GM18502 (cell line): ENCODE measurements around the gene ATXN1.
A peak's percentile ranks its signal among the peaks of the same experiment; 100 is the strongest.
"Not testable (repeated sequence)": the region's sequence is repeated elsewhere in the genome, so short reads cannot be mapped to it uniquely, and the experiment has no call there.

Source experiments
- ATAC-seq: cut with Tn5 transposase; IDR thresholded peaks from one replicate; pipeline ENCODE4 v1.9.1; 2021; ENCODE audit warnings: mild to moderate bottlenecking; ENCODE audit not compliant: unreplicated experiment, poor library complexity

The ATXN1 gene

DNA sequence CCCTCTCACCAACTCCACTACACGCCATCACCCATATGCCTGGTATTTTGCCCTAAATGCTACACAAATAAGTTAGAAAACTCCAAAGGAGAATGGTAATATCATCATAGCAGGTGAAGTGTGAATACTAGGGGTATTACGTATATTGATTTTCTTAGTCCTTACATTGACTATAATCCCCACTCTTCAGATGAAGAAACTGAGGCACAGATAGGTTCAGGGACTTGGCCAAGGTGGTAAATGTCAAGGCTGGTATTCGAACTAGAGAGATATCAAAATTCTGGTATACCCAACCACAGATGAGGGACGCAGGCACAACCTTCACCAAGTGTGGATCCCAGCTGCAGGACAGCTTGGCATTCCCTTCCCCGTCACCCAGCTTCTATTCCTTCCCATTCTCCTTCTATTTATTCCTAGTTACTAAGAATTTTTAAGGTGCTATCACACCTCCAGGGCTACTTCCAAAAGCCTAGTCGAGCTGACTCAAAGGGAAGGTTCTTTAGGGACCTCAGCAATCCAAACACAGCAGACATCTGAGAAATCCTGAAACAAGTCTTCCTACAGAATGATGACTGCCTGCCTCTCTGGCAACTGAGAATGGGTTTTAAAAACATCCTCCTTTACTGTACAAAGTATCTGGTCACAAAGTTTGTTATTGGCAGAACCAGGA is 32.6 kb downstream of the ATXN1 start:
- ATAC-seq = no peak

DNA sequence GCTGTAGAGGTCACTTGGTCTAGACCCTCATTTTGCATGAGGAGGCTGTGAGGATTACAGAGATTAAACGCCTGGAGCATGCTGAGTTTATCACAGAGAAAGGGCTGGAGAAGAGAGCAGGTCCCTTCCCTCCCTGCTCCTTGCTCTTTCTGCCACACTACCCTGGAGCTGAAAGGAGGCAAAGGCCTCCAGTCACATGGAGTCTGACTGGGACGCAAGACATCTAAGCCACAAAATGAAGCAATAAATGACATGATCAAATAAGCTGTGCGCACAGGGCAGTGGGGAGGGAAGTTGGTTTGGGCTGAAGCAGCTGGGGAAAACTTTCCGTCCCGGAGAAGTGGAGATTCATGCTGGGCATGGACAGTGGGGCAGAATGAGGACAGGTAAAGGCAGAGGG is 33.3 kb downstream of the ATXN1 start:
- no peak for ATAC-seq

DNA sequence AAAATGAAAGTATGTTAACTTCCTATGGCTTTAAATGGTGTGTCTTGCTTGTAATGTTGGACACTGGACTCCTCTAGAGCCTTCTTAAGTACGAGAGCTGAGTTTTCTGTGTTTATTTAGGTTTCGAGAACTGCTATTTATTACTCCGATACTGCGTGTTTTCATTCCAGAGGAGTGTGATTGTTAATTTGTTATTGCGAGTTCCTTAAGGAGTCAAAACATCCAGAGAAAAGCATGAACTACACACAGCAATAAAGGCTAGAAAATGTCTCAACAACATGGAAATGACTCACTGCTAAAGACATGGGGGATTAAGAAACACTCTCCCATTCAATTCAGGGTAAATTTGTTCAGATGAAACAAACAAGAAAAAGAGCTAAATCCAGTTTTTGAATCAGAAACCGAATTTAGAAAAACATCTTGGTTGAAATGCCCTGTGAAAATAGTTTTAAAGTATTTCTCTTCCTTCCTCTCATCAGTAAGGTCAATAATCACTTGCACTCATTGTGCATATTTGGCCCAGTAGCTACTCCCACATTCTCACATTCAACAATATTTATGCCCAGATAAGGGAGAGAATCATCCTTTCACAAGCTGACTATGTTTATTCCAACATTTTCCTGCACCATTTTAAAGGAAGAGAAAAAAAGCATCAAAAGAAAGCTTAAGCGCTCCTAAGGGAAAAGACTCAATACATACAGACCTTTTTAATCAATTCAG is 36.0 kb downstream of the ATXN1 start:
- ATAC-seq = no peak

DNA sequence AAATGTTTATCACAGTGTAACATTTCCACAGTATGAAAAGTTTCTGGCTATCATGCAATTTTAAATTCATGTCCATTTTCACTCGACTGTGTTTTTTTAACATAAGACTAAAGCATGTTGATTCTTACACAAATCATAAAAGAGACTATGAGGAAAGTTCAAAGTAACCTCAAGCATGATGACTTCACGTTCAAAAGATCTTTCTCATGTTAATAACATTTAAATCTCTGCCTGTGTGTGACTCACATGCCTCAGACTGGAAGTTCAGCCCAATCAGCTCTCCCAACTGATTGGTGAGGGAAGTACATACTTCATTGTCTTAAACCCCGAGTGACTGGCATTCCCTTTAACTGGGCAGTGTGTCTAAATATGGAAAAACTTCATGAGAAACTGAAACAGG is 37.4 kb downstream of the ATXN1 start:
- no peak for ATAC-seq

DNA sequence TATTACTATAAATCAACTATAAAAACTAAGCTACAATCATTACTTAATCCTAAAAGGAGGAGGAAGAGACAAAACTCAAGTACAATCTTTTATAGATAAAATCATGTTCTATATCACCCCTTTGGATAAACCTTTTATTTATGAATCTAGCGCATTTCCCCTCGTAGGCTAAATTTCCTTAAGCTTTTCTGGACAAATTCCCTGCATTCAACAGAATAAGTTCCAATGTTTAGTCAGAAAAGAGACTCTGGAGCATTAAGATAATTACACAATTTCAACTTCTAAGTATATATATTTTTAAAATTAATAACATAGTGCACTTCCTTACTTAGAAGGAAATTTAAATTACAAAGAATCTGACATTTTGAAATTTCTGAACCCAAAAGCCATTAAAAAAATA is 37.9 kb downstream of the ATXN1 start:
- no peak for ATAC-seq

DNA sequence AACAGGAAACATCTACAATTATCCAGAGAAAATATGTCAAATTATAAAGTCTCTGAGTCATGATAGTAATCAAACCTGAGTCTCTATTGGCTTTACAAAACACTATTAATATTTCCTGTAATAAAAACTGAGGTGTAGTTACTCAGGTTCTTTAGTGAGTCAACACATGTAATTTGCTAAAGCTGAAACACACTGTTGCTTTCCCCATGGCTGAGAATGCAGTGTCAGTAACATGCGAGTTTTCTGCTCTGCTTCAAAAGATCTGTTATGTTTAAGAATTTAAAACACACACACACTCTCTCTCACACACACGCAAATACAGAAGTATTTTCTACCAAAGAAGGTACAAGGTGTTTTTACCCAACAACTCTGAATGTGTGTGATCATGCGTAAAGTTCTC is 38.6 kb downstream of the ATXN1 start:
- no peak for ATAC-seq

DNA sequence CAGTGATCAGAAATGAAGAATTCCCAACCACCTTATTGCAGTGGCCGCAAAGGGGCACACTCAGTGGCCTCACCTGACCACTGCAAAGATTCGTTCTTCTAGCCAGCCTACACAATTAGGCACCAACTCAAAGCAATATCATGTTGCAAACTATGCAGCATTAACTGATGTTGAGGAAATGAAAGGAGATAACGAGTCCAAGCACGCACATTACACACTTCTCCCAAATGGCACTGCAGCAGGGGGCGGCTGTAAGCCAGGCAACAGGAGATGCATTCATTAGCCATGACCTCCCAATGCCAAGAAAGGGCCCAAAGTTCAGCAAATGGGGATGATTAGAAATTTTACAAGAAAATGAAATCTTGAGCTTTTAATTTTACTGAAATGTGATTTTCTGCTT is 39.3 kb downstream of the ATXN1 start:
- ATAC-seq = no peak

DNA sequence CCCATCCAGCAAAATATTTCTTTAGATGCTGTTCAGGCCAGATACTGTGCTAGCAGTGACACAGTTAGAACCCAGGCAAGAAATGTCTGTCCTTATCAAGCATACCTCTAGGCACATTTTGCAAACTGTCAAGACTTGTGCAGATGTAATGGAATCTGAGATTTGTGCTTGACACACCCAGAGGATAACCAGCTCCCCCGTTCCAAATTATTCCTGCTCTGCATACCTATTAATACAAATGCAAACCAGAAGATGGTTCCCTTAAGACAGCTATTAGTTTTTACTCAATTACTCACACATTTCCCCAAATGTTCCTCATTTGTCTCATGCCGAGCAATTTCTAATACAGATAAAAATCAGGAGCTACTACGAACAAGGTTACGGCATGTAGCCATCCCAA is 40.4 kb downstream of the ATXN1 start:
- no peak for ATAC-seq

DNA sequence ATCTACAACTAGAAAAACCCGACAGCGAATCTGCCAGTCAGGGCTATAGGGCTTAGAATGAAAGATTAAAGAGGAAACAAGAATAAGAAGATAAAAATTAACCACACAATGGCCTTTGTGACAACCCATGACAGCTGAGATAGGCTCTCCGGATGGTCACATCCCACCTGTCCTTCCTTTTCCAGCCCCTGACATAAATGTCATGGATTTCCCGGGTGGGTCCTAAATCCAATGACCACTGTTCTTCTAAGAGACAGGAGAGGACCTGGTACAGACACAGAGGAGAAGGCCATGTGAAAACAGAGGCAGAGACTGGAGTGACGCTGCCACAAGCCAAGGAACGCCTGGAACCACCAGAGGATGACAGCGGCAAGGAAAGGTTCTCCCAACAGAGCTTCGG is 41.8 kb downstream of the ATXN1 start:
- no peak for ATAC-seq

DNA sequence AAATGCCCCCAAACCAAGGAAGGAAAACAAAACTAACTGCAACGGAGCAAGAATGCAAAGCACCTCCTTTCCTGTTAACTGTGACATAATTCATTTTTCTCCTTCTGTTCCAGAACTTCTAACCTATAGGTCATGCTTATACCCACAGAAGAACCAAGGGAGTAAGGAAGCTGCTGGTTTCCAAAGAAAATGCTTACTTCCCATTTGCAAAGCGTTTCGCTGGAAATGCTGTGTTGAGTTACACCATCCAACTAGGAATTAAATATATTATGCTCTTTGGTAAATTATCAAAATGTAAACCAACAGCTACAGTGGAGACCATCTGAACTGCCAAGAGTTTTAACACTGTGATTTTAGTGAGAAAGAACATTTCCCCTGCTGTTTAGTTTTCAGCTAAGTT is 42.9 kb downstream of the ATXN1 start:
- no peak for ATAC-seq

DNA sequence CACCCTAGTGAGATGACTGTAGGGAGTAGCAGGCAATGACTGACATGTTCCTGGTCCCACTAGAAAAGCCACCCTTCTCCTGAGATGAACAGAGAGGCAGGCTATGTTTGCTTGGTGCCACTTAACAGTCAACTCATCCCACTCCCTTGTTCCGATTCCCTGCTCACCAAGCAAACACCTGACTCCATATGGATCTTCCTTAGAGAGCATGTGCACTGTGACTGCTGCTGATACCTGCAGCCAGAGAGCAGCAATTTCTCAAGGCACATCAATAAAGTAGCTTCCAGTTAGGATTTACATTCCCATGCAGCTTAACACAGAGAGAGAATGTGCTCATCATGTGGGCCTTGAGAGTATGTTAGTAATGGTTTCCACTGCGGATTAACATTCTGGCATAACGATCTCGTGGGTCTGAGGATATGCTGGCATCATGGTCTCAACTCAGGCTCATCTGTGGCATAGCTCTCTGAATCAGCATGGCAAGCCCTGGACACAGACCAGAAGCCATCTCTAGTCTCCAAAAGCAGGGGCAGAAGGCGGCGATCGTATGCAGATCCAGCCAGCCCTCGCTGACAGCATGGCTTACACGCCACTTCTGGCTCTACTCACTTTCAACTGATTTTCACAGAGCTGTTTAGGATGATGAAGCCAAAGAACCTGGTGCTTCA is 43.9 kb downstream of the ATXN1 start:
- no peak for ATAC-seq

DNA sequence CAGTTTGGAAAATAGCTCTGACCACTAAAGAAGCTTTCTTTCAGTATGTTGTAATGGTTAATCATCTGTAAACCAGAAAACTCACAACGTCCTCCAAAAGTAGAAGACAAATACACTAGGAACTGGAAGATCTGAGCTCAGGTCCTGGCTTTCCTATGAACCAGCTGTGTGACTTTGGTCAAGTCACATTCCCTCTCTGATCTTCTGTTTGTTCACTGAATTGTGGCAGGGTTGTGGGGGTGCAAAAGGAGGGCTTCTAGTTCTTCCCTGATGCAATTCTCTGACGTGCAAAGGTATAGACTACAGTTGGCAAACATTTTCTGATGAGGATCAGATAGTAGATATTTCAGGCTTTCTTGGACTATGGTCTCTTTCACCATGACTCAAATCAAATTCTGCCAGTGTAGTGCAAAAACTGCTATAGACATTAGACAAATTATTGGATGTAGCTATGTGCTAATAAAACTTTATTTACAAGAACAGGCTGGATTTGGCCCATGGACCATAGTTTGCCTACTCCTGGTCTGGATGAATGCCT is 44.9 kb downstream of the ATXN1 start:
- no peak for ATAC-seq

DNA sequence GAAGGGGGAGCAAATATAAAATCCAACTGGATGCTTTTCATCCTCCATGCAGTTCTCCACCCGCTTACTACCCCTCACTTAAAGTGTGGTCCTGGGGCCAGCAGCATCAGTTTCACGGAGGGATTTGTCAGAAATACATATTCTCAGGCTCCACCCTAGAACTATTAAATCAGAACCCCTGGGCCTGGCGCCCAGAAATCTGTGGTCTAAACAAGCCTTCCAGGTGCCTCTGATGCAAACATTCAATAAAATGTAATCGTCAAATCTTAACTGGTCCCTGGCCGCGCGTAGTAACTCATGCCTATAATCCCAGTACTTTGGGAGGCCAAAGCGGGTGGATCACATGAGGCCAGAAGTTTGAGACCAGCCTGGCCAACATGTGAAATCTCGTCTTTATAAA is 47.7 kb downstream of the ATXN1 start:
- ATAC-seq = no peak

DNA sequence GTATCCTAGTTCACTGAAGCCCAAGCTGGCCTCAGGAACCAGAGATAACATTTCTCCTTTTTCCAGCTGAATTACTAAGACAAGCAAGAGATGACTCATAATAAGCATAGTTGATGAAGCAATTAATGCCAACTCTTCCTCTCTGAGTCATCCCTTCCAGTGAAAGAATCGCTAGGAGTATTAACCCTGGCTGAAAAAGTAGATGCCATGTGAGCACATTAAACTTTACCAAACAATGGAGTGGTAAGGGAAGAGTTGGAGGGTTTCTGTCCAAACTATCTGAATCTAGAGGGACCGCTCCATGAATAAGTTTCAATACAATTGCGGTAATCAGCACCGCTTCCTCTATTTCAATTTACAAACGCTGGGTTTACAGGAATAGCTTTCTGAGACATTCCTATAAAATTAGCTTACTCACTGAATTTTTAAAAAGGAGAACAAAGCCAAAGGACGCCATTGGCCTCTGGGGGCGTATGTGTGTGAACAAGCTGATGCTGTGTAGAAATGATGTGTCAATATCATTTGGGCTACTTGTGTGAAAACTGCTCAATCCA is 48.3 kb downstream of the ATXN1 start:
- ATAC-seq = peak; percentile 51

DNA sequence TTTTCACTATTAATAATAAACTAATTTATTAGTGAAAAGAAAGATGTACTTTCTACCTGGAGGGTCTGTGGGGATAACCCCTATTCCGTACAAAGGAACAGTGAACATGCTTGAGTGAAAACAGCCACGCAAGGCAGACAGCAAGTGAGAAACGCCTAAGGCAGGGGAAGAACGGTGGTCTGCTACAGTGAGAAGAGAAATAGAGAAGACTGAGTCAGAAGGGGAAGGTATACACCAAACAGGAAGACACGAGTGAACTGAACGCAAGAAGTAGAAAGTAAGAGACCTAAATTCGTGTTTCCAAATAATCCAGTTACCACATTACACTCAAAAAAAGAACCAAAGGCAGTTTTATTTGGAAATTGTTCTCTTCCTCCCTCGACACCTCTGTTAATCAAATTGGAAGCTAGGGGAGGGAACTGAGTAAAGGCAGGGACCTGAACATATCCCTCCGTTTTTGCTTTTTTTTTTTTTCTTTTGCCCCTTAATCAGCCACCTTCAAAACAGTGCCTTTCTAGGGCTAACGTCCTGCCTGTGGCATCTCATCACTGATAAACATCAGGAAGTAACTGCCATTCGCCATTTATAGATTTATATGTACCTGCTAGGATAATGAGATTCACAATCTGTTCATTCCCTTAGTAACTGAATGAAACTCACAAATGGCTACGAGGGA is 48.9 kb downstream of the ATXN1 start:
- ATAC-seq = peak; percentile 75

DNA sequence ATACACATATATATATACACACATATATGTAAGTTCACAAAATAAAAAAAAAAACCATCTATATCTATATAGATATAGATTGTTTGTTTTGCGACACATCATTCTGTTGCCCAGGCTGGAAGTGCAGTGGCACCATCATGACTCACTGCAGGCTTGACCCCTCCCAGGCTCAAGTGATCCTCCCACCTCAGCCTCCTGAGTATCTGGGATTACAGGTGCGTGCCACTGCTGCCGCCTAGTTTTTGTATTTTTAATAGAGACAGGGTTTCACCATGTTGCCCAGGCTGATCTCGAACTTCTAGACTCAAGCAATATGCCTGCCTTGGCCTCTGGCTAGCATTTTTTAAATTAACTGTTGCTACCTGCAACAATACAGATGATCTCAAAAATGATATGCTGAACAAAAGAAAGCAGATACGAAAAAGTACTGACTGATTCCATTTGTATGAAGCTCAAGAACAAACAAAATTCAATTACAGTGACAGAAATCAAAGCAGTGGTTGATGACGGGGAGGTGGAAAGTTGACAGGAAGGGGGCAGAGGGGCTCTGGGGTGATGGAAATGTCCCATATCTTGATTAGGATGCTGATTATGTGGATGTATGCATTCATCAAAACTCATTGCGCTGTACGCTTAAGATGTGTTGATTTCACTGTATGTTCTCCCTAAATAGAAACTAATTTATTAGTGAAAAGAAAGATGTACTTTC is 49.6 kb downstream of the ATXN1 start:
- ATAC-seq = peak; percentile 2

DNA sequence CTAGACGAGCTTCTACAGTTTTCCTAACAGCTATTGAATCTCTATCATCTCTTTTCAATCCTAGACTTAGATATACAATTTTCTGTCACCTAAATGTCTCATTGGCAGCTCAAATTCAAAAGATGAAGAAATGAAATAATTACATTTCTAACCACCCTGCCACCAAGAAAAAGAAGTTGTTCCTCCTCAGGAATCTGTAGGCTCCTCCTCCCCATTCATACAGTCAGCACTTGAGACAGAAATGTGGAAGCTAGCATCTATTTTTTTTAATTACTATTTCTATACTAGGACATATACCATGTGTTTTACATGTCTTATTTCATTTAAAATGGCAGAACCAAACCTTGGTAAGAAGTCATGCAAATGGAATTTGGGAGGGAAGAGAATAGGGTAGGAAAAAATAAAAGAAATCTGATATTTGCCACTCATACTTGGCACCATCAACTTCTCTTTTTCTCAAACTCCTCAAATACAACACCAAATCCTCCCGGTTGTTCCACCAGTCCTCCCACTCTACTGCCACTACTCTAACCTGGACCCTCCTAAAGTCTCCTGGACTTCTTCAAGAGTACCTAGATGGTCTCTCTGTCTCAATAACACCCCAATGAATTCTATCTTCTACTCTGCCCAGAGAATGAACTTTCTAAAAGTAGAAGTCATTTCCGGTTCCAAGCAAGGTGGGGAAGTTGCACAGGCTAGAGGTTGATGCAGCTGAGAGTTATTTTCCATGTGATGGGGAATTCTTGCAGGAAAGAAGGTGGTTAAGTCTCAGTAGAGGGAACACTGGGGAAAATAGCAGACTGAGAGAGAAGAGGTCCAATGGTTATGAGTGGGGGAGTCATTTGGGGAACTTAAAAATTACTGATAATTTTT is 54.1 kb downstream of the ATXN1 start:
- ATAC-seq = no peak

DNA sequence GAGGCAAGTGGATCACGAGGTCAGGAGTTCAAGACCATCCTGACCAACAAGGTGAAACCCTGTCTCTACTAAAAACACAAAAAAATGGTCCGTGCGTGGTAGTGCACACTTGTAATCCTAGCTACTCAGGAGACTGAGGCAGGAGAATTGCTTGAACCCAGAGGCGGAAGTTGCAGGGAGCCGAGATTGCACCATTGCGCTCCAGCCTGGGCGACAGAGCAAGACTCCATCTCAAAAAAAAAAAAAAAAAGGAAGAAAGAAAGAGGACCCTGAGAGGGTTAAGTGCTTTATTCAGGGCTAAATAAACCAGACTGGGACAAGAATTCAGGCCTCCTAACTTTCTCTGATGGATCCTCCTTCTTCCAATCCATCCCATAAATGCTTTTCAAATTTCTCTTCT is 54.8 kb downstream of the ATXN1 start:
- not testable (repeated sequence) for ATAC-seq

DNA sequence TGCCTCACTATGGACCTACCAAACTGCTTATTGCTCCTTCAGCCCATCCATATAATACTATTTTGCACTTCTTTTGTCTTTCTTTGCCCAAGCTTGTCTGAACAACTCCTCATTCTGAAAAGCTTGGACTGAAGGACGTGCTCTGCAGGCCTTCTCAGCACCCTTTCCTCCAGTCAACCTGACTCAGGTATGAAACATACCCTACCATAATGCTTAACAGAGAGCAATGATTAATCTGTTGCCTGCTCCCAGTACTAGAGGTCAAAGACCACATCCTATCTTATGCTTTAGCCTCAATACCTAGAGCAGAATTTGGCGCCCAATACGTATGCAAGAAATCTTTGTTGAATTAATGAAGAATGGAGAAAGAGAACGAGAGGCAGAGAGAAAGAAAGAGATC is 55.2 kb downstream of the ATXN1 start:
- no peak for ATAC-seq
